GM21825 (cell line): ENCODE data around the gene ARHGAP35.
"Not testable (repeated sequence)": the region's sequence is repeated elsewhere in the genome, so short reads cannot be mapped to it uniquely, and the experiment has no call there.

Experiments used
- ATAC-seq: cut with Tn5 transposase; IDR thresholded peaks from one replicate; pipeline ENCODE4 v1.9.1; 2021; ENCODE audit warnings: mild to moderate bottlenecking, moderate library complexity; ENCODE audit not compliant: unreplicated experiment

ARHGAP35 gene

GRCh38 chr19:46867170-46867569 is 6.4 kb downstream of the ARHGAP35 start:
- ATAC-seq, result no peak

DNA sequence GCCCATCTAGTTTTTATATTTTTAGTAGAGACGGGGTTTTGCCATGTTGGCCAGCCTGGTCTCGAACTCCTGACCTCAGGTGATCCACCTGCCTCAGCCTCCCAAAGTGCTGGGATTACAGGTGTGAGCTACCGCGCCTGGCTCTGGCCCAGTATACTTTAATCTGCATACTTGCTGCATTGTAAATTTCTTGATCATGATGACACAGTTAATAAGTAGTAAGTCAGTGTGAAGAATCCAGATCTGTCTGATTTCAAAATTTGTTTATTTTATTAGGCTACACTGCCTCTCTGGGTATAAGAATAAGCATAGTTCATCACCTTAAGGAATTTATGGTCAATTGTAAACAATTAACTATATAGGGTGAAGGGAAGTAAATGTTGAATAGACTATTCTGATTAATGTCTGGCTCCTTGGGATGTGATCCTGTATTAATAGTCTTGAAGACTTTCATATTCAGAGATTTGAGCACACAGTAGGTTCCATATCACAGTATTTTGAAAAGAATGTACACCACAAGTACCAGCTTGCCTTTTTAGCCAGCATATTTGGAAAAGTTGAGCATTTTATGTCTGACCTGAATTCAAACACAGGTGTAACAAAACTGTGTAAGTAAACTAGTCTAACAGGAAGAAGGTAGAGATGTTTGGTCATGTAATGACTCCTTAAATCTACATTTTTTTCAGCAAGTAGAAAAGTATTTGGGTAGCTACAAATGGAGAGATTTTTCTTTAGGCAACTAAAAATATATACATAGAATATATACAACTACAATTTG is 7.4 kb downstream of the ARHGAP35 start:
- no peak for ATAC-seq

DNA sequence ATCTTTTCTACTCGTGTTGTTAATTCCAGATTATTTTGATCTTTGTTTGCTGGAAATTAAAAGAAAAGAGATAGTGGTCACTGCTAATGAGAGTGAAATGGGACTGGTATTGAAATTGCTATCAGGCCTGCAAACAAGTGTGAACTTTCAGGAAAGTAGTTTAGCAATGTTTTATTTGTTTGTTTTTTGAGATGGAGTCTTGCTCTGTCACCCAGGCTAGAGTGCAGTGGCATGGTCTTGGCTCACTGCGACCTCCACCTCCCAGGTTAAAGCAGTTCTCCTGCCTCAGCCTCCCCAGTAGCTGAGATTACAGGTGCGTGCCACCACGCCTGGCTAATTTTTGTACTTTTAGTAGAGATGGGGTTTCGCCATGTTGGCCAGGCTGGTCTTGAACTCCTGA is 10.4 kb downstream of the ARHGAP35 start:
- not testable (repeated sequence) for ATAC-seq

GRCh38 chr19:46872967-46873366 is 12.2 kb downstream of the ARHGAP35 start:
- no peak for ATAC-seq

GRCh38 chr19:46875234-46875633 is 14.4 kb downstream of the ARHGAP35 start:
- no peak for ATAC-seq

DNA sequence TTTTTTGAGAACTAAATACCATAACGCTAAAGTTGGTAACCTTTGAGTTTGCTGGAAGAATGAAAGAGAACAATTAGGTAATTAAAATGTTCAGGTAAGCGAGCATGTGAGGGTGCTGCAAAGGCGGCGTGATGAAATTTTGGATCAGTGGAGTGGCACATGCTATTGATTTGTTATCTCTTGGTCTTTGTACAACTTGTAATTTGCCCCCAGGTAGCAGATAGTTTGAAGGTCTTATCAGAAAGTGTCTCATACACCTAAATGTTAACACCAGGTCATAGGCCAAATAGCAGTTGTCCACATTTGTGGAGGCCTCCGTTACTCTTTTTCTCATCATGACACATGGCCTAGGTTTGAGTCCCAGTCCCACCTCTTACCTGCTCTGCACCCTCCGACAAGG is 14.9 kb downstream of the ARHGAP35 start:
- no peak for ATAC-seq

DNA sequence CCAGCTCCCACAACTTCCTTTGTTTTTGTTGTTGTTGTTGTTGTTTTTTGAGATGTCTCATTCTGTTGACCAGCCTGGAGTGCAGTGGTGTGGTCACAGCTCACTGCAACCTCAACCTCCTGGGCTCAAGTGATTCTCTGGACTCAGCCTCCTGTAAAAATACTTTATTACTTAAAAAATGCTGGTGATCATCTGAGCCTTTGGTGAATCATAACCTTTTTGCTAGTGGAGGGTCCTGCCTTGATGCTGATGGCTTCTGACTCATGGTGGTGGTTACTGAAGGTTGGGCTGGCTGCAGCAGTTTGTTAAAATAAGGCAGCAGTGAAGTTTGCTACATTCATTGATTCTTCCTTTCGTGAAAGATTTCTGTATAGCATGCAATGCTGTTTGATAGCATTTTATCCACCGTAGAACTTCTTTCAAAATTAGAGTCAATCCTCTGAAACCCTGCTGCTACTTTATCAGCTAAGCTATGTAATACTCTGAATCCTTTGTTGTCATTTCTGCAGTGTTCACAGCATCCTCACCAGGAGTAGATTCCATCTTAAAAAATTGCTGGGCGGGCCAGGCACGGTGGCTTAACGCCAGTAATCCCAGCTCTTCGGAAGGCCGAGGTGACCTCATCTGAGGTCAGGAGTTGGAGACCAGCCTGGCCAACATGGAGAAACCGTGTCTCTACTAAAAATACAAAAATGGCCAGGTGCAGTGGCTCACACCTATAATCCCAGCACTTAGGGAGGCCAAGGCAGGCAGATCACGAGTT is 18.0 kb downstream of the ARHGAP35 start:
- ATAC-seq, result no peak

GRCh38 chr19:46880431-46880830 is 19.6 kb downstream of the ARHGAP35 start:
- no peak for ATAC-seq

DNA sequence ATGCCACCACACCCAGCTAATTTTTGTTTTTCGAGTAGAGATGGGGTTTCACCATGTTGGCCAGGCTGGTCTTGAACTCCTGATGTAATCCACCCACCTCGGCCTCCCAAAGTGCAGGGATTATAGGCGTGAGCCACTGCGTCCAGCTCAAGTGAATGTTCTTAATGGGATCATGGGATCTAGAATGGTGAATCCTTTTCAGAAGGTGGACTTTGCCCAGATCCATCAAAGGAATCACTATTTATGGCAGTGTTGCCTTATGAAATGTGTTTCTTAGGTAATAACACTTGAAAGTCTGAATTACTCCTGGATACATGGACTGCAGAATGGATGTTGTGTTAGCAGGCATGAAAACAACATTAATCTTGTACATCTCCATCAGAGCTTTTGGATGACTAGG is 20.3 kb downstream of the ARHGAP35 start:
- ATAC-seq, result no peak

DNA sequence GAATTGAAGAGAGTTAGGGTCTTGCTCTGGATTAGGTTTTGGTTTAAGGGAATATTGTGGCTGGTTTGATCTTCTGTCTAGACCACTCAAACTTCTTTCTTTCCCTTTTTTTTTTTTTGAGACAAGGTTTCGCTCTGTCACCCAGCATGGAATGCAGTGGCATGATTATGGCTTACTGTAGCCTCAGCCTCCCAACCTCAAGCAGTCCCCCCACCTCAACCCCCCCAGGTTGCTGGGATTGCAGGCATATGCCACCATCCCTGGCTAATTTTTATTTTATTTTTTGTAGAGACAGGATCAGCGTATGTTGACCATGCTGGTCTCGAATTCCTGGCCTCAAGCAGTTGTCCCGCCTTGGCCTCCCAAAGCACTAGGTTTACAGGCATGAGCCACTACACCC is 21.2 kb downstream of the ARHGAP35 start:
- no peak for ATAC-seq

DNA sequence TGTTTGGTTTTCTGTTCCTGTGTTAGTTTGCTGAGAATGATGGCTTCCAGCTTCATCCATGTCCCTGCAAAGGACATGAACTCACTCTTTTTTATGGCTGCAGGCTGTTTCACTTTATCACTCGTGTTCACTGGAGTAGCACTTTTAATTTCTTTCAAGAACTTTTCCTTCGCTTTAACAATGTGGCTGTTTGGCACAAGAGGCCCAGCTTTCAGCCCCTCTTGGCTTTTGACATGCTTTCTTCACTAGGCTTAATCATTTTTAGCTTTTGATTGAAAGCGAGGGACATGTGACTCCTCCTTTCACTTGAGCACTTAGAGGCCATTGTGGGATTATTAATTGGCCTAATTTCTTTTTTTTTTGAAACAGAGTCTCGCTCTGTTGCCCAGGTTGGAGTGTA is 22.0 kb downstream of the ARHGAP35 start:
- ATAC-seq, result not testable (repeated sequence)

GRCh38 chr19:46885411-46885810 is 24.6 kb downstream of the ARHGAP35 start:
- ATAC-seq, result no peak

DNA sequence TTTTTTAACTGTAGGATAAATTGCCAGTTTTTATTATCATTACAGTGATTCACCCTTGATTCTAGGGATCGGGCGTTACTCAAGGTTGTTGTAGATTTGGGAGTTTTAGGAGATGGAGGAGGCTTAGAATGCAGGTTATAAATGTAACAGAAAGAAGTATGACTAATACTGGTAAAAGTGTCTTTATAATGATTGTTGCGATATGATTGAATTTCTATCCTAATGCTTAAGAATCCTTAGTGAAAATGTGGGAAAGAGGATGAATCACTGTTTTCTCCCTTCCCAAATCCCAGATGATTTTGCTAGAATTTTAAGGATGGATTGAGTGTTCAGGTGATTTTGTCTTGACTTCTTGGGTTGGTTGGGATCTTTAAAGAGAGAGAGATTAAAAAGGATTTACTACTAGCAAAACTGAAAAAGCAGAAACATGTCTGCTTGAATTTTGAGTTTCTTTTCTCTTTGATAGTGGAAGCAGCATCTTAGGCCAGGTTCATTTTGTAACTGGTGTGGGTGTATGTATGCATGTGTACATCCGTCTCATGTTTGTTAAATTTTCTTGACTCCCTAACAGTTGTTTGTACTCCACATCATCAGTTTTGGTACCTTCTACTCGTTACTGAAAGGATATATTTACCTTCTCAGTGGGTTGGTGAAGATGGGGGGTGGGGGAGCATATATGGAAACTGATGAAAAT is 25.9 kb downstream of the ARHGAP35 start:
- no peak for ATAC-seq

- no peak for ATAC-seq
These were observed 26.5 kb downstream of the ARHGAP35 start for GRCh38 chr19:46887240-46887782.

DNA sequence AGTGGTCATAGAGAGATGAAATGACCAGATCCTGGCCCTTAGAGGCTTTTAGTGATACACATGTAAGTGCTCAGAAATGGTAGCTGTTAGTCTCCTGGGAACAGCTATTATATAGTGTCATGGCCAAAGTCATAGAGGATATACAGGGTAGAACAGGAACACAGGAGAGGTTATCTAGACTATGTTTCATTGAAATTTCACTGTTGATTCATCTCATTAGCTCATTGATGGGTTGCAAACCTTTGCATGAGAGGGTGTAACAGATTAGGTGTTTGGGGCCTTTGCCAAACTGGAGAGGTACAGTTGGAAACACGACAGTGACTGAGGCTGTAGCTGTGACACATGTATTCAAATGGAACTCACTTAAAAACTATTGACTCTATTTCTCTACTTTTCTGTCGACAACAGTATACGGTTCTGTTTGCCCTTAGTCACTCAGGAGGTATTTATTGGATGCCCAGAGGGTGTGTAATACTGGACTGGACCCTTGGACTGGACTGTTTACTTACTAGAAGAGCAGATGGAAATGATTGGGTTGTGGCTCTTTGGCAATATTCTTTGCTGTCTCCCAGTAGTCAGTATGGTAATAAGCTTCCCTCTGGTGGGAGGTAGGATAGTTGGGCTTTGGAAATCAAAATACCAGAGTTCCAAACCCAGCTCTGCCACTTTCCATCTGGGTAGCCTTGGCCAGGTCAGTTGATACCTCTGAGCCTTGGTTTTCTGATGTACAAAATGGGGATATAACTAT is 29.8 kb downstream of the ARHGAP35 start:
- ATAC-seq, result no peak

- no peak for ATAC-seq
These were observed 31.7 kb downstream of the ARHGAP35 start for GRCh38 chr19:46892252-46893179.

GRCh38 chr19:46896076-46896794 is 35.4 kb downstream of the ARHGAP35 start:
- no peak for ATAC-seq

GRCh38 chr19:46898731-46899130 is 37.9 kb downstream of the ARHGAP35 start:
- no peak for ATAC-seq

DNA sequence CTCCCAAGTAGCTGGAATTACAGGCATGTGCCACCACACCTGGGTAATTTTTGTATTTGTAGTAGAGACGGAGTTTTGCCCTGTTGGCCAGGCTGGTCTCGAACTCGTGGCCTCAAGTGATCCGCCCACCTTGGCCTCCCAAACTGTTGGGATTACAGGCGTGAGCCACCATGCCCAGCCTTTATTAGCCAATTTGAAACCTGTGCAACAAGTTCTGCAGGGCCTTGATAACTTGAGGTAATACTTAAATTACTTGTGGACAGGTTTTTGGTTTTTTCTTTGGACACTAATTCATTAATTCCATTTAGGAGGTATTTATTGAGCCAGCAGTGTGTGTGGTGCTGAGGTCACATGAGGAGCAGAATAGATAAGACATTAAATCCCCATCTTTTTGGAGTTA is 39.5 kb downstream of the ARHGAP35 start:
- no peak for ATAC-seq
